ENCODE measurements around the gene GSTO2. TPM values are rescaled to one million over a fixed set of nuclear protein-coding genes. Genes with fewer than 3 reads are reported as not detected.

The GSTO2 gene
- total RNA-seq, 1 donor from 2014 or later: 24.0 TPM

DNA sequence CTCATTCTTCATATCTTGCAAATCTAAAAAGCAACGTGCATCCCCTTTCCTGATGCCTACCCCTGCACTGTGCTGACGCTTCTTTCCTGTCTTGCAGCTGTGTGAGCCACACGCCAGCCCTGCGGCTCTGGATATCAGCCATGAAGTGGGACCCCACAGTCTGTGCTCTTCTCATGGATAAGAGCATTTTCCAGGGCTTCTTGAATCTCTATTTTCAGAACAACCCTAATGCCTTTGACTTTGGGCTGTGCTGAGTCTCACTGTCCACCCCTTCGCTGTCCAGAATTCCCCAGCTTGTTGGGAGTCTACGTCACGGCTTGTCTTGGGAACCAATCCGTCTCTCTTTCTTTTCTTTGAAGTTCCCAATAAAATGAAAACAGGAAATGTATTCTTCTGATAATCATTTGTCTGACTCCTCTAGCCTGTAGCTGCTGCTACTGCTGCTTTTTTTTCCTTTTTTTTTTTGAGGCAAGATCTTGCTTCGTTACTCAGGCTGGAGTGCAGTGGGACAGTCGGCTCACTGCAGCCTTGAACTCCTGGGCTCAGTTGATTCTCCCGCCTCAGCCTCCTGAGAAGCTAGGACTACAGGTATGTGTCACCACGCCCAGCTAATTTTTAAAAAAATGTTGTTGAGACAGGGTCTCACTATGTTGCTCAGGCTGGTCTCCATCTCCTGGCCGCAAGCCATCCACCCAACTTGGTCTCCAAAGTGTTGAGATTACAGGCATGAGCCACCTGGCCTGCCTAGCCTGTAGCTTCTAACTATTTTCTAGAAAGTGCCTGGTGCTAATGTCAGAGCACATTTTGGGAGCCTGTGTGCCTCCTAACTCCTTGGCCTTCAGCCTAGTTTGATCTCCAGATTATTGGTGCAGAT, 30.3 kb downstream of the GSTO2 start:
- DNase-seq (ENCODE audit: low read depth): no peak
- no peak for TF ChIP-seq CTCF (IDR thresholded peaks at IDR 0.05; ENCODE audit: insufficient read depth, low read length, poor library complexity, severe bottlenecking)
- H3K36me3 ChIP-seq (ENCODE audit: control insufficient read depth, insufficient read depth, low read length): no peaks in the 10 kb centered on the region
- H3K4me3 ChIP-seq (ENCODE audit: low read depth, low read length): no peak overlapping the region
- no peaks in the 10 kb centered on the region for H3K27me3 ChIP-seq (ENCODE audit: control insufficient read depth, insufficient read depth, low read length)

- TF ChIP-seq CTCF (IDR thresholded peaks at IDR 0.05; ENCODE audit: insufficient read depth, low read length, poor library complexity, severe bottlenecking): no peak
- no peaks in the 10 kb centered on the region for H3K36me3 ChIP-seq (ENCODE audit: control insufficient read depth, insufficient read depth, low read length)
- no peaks in the 10 kb centered on the region for H3K27me3 ChIP-seq (ENCODE audit: control insufficient read depth, insufficient read depth, low read length)
- no peak overlapping the region for H3K4me3 ChIP-seq (ENCODE audit: low read depth, low read length)
- no peak for DNase-seq (ENCODE audit: low read depth)
Observed at GRCh38 chr10:104300002-104300735, 31.2 kb downstream of the GSTO2 start.

DNA sequence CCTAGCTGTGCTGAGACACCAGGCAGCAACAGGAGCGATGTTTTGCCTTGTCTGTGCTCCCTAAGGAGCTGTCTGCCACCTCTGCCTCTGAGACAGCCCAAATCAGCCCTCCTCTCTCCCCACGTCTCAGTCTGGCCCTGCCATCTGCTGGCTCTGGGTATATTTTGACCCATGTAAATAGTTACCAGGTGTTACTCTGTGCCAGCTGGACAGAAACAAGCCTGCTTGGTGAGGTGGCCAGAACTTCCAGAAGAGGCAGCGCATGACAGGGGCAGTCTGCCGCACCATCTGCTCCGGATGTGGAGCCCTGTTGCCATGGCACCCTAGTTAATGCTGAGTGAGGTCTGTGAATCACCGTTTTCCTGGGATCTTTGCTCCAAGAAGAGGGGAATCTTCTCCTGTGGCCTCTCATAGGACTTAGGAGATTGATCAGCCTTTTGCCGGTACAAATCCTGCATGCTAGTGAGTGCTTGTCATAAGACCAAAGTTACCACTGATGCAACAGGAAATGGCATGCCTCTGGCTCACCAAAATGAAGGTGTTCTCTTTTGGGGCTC, 31.8 kb downstream of the GSTO2 start:
- Histone ChIP-seq H3K36me3 (ENCODE audit: control insufficient read depth, insufficient read depth, low read length) (no peaks in the 10 kb centered on the region), H3K4me3 (ENCODE audit: low read depth, low read length) (no peak overlapping the region), H3K27me3 (ENCODE audit: control insufficient read depth, insufficient read depth, low read length) (no peaks in the 10 kb centered on the region)
- peak; percentile 97 for DNase-seq (ENCODE audit: low read depth)
- peak; percentile 17 for TF ChIP-seq CTCF (IDR thresholded peaks at IDR 0.05; ENCODE audit: insufficient read depth, low read length, poor library complexity, severe bottlenecking)

DNA sequence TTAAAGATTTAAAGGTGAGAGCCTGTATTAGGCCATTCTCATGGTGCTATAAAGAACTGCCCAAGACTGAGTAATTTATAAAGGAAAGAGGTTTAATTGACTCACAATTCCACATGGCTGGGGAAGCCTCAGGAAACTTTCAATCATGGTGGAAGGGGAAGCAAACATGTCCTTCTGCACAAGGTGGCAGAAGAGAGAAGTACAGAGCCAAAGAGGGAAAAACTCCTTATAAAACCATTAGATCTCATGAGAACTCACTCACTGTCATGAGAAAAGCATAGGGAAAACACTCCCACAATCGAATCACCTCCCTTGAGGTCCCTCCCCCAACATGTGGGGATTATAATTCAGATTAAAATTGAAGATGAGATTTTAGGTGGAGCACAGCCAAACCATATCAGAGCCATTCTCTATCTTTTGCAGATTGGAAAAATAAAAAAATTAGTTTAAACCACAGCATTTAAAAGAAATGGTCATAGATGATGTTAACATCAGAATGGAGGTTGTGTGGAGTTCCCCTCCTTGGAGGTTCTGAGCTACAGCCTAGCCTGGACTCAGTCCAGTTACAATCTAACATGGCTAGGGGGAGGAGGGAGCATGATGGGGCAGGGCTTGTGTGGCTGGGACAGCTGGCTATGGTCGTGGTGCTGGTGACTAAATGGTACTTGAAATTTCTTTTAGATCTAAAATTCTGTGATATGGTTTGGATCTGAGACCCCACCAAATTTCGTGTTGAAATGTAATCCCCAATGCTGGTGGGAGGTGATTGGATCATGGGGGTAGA, 33.1 kb downstream of the GSTO2 start:
- Histone ChIP-seq H3K27me3 (ENCODE audit: control insufficient read depth, insufficient read depth, low read length) (no peaks in the 10 kb centered on the region), H3K4me3 (ENCODE audit: low read depth, low read length) (no peak overlapping the region), H3K36me3 (ENCODE audit: control insufficient read depth, insufficient read depth, low read length) (no peaks in the 10 kb centered on the region)
- no peak for TF ChIP-seq CTCF (IDR thresholded peaks at IDR 0.05; ENCODE audit: insufficient read depth, low read length, poor library complexity, severe bottlenecking)
- no peak for DNase-seq (ENCODE audit: low read depth)

- H3K27me3 ChIP-seq (ENCODE audit: control insufficient read depth, insufficient read depth, low read length): no peaks in the 10 kb centered on the region
- H3K36me3 ChIP-seq (ENCODE audit: control insufficient read depth, insufficient read depth, low read length): no peaks in the 10 kb centered on the region
- no peak for TF ChIP-seq CTCF (IDR thresholded peaks at IDR 0.05; ENCODE audit: insufficient read depth, low read length, poor library complexity, severe bottlenecking)
- no peak overlapping the region for H3K4me3 ChIP-seq (ENCODE audit: low read depth, low read length)
- no peak for DNase-seq (ENCODE audit: low read depth)
Observed at GRCh38 chr10:104303594-104304355, 34.8 kb downstream of the GSTO2 start.
